HG03045 (cell line): ENCODE results near the gene HNRNPD.
"Not testable (repeated sequence)": the region's sequence is repeated elsewhere in the genome, so short reads cannot be mapped to it uniquely, and the experiment has no call there.

ENCODE experiments used
- ATAC-seq: cut with Tn5 transposase; IDR thresholded peaks from one replicate; pipeline ENCODE4 v1.9.1; 2021; ENCODE audit warnings: mild to moderate bottlenecking, moderate library complexity; ENCODE audit not compliant: unreplicated experiment

HNRNPD gene

GRCh38 chr4:82373816-82374625, at the start of gene HNRNPD:
TSS of gene HNRNPD (minus strand) at chr4:82373991. CDS start at chr4:82373678, 313 bp downstream.
- peak; percentile 97 for ATAC-seq

GRCh38 chr4:82422616-82423015, 48.8 kb upstream of the HNRNPD start:
- no peak for ATAC-seq

- ATAC-seq, result no peak
Measured at GRCh38 chr4:82421796-82422560, 48.2 kb upstream of the HNRNPD start.

GRCh38 chr4:82419451-82419850, 45.7 kb upstream of the HNRNPD start:
- no peak for ATAC-seq

GRCh38 chr4:82415922-82416365, 42.2 kb upstream of the HNRNPD start:
- ATAC-seq, result no peak

- not testable (repeated sequence) for ATAC-seq
Measured at GRCh38 chr4:82415061-82415460, 41.3 kb upstream of the HNRNPD start.

- ATAC-seq, result no peak
Measured at GRCh38 chr4:82403725-82404124, 29.9 kb upstream of the HNRNPD start.

GRCh38 chr4:82402196-82402775, 28.5 kb upstream of the HNRNPD start:
- ATAC-seq, result no peak

- ATAC-seq, result no peak
Measured at GRCh38 chr4:82401600-82401999, 27.8 kb upstream of the HNRNPD start.

GRCh38 chr4:82398263-82398662, 24.5 kb upstream of the HNRNPD start:
- no peak for ATAC-seq

- ATAC-seq, result no peak
Measured at GRCh38 chr4:82397527-82397926, 23.7 kb upstream of the HNRNPD start.

- no peak for ATAC-seq
Measured at GRCh38 chr4:82394896-82395295, 21.1 kb upstream of the HNRNPD start.

GRCh38 chr4:82390061-82390460, 16.3 kb upstream of the HNRNPD start:
- not testable (repeated sequence) for ATAC-seq

GRCh38 chr4:82388405-82388804, 14.6 kb upstream of the HNRNPD start:
- ATAC-seq, result no peak

GRCh38 chr4:82386312-82386711, 12.5 kb upstream of the HNRNPD start:
- ATAC-seq, result not testable (repeated sequence)

GRCh38 chr4:82382751-82383150, 9.0 kb upstream of the HNRNPD start:
- no peak for ATAC-seq

- ATAC-seq, result no peak
Measured at GRCh38 chr4:82381661-82382296, 8.0 kb upstream of the HNRNPD start.

GRCh38 chr4:82381235-82381634, 7.4 kb upstream of the HNRNPD start:
- no peak for ATAC-seq

GRCh38 chr4:82380831-82381230, 7.0 kb upstream of the HNRNPD start:
- ATAC-seq, result no peak

GRCh38 chr4:82380344-82380743, 6.6 kb upstream of the HNRNPD start:
- ATAC-seq, result no peak

- no peak for ATAC-seq
Measured at GRCh38 chr4:82376109-82376508, 2.3 kb upstream of the HNRNPD start.
